HG02798 (cell line): Measurements from ENCODE around the gene ZNF316.
"Not testable (repeated sequence)": the region's sequence is repeated elsewhere in the genome, so short reads cannot be mapped to it uniquely, and the experiment has no call there.

Experiments
- ATAC-seq: cut with Tn5 transposase; IDR thresholded peaks from one replicate; pipeline ENCODE4 v1.9.1; 2021; ENCODE audit warnings: mild to moderate bottlenecking; ENCODE audit not compliant: unreplicated experiment, poor library complexity

The ZNF316 gene

DNA sequence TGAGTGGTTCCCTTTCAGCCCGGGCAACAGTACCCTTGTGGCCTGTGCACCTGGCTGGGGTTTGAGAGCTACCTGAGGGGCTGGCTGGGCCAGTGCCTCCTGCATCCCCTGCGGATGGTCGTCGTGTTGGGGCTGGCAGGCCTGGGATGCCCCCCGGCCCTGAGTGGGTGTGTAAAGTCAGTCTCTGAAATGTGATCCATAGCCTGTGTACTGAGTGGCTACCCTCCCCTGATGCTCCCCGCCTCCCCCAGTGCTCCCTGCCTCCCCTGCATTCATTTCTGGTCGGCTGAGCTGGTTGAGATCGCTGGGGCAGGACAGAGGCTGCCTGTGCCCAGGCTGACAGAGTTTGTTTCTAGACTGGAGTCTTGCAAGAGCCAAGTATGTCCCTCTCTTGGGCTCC is 9.3 kb downstream of the ZNF316 start:
- no peak for ATAC-seq

DNA sequence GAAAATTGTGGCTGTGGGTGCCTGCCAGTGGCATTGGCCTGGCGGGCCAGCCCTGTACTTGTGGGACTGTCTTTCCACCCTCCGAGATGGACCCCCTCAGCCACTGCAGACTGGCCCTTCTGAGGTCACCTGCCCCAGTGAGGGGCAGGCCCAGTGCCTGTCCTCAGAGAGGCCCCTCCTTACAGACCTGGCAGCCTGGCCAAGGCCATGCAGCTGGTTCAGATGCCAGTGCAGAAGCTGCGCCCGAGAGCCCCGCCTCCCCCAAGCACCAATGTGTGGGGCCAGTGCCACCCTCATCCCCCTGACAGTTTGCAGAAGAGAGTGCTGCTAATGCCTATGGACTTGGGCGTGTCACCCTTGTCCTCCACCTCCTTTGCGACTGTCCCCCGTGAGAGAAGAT is 10.0 kb downstream of the ZNF316 start:
- no peak for ATAC-seq

DNA sequence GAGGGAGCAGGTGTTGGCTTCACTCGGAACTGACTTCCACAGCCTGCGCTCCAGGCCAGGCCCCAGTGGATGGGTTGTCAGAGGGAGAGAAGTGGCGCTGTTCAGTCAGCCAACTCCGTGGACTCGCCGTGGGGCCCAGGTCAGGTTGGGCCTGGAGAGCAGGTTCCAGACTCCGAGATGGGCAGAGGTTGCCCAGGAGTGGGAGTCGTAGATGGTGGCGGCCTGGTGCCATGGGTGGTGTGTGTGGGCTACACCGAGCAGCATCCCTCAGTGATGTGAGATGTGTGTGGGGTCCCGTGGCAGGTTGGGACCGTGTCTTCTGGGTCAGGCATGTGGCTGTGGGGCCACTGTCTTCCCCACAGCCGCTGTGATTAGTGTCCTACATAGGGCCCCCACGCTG is 10.4 kb downstream of the ZNF316 start:
- no peak for ATAC-seq

DNA sequence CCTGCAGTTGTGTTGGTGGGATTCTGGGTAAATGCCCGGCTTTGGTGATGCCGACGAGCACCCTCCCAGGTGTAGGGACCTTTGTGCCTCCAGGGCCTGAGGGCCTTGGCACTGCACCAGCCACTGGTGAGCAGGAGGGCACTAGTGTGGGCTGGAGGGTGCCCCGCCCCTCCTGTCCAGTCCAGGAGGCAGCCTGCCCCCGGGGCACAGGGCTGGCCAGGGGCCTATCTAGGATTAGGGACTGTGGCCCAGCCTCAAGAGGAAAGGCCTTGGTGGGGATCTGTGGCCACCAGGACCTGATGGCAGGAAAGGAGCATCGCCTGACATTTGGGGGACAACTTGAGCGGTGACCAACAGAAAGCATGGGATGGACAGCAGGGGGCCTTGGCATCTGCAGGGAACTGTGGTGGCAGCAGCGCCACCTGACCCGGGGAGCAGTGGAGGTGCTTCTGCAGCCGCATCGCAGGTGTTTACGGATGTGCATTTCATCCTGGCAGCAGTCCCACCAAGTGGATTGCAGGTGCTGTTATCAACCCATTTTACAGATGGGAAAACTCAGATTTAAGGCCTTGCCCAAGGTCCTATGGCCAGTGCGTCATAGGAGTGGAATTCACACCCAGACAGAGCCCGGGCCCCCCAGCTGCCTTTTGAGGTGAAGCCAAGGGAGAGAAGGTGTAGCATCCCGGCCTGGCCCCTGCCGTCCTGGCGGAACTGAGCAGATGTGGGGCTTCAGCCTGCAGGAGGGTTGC is 11.1 kb downstream of the ZNF316 start:
- ATAC-seq: no peak

DNA sequence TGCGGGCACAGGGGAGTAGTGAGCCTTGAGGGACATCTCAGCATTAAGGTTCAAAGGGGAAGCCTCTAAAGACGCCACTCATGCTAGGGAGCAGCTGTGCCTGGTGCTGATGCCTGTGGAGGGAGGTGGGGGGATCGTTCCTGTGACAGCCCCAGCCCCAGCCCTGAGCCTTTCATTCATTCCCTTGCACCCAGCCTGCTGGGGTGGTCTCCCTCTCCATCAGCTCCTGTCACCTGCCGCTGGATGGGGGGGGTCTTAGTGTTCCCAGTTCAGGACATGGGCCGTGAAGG is 11.6 kb downstream of the ZNF316 start:
- ATAC-seq: no peak

DNA sequence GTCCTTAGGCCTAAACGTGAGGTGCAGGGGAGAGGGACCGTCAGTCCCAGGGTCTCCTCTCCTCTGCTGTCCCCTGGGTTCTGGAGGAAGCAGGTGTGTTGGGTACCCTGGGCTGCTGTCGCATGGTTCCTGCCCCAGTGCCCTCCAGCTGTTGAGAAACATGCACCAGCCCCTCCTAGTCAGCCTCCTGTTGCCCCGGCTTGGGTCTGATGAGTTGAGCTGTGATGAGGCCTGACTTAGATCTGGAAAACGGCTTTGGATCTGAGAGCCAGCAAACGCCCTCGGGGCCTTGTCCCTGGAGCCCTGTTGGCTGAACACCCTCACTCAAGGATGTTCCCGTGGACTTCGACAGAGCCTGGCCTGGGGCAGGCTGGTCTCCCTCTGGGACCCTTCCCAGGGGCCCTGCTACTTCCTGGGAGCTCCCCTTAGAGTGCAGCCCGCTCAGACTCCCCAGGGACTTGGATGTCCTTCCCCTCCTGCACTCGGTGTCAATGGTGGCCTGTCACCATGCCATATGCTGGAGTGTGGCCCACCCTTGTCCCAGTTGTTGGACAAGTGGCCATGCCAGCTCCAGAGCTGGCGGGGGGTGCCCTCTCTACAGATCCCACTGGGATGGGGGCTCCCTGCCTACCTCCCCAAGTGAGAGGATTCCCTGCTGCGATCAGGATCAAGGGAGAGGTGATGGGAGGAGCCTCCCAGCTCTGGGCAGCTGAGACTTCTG is 12.3 kb downstream of the ZNF316 start:
- ATAC-seq: no peak

DNA sequence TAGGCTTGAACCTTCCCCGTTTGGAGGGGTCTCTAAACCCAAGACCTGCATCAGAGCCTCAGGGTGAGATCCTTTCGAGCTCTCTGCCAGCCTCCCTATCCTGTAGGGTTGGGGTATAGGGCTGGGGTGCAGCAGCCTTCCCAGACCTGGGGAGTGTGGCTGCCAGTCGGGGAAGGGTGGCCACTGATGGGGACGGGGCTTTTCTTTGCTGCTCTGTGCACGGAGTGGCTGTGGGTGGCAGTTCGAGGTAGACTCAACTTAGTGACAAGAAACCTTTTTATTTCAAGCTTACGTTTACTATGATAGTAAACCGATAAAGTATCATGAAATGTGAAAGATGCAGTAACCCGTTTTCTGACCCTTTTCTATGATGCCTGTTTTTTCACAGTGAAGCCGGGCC is 13.0 kb downstream of the ZNF316 start:
- no peak for ATAC-seq

DNA sequence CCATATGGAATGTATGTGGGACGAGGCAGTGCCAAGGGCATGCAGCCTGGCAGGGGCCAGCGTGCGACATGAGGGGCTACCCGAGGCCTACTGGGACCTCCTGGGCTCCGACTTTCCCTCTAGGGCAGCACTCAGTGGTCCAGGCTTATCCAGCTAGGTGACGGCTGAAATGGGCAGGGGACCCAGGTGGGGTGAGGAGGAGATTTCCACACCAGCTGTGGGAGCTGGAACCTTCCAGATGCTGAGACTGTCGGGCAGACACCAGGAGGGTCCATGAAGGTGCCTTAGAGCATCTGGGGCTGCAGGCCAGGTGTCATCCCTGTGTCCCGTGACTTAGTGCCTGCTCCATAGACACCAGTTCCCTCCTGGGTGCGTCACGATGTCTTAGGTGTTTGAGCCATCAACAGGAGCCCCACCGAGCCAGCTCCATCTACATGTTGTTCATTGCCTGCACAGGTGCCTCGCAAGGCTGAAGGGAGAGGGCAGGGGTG is 13.4 kb downstream of the ZNF316 start:
- no peak for ATAC-seq

DNA sequence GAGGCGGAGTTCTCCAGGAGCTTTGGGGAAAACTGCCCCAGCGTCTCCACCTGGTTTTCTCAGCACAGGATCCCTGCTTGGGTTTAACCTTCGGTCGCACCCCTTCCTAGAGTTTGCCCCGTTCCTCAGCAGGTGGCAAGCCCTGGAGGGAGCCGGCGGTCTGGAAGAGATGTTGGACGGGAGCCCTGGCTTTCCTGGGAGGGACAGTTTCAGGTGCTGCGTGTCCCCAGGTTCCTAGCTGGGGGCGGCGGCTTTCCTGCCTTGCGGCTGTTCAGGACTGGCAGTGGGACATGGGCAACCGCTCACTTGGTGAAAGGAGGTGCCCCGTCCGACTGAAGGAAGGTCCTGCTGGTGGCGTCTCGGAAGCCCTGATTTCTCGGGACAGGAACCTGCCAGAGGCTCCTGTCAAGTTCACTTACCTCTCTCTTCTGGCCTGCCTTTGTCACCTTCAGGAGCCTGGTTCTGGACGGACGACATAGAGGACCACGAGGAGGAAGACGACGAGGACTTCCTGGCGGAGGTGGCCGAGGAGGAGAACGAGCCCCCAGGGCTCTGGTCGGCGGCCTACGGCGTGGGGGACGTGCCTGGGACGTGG is 14.8 kb downstream of the ZNF316 start:
- ATAC-seq: no peak

DNA sequence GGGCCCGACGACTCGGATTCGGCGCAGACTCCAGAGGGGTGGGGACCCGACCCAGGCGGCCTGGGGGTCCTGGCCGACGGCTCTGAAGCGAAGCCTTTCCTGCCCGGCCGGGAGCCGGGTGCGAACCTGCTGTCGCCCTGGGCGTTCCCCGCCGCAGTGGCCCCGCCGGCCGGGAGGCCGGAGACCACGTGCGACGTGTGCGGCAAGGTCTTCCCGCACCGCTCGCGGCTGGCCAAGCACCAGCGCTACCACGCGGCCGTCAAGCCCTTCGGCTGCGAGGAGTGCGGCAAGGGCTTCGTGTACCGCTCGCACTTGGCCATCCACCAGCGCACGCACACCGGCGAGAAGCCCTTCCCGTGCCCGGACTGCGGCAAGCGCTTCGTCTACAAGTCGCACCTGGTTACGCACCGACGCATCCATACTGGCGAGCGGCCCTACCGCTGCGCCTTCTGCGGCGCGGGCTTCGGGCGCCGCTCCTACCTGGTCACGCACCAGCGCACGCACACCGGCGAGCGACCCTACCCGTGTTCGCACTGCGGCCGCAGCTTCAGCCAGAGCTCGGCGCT is 15.4 kb downstream of the ZNF316 start:
- ATAC-seq: no peak

DNA sequence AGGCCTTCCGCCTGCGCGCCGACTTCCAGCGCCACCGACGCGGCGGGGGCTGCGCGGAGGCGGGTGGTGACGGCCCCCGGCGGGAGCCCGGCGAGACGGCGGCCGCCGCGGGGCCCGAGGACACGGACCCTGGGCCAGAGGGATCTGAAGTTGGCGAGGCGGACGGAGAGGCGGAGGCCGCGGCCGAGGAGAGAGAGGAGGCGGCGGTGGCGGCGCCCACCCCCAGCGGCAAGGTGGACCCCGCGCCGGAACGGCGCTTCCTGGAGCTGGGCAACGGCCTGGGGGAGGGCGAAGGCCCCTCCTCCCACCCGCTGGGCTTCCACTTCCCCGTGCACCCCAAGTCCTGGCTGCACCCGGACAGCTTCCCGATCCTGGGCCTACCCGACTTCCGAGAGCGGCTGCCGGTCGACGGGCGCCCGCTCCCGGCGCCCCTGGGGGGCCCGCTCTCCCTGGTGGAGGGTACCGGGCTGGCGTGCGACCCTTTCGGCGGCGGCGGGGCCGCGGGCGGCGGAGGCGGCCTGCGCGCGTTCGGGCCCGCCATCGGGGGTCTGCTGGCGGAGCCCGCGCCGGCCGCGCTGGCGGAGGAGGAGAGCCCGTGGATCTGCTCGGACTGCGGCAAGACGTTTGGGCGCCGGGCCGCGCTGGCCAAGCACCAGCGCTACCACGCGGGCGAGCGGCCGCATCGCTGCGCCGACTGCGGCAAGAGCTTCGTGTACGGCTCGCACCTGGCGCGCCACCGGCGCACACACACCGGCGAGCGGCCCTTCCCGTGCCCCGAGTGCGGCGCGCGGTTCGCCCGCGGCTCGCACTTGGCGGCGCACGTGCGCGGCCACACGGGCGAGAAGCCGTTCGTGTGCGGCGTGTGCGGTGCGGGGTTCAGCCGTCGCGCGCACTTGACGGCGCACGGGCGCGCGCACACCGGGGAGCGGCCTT is 16.2 kb downstream of the ZNF316 start:
- no peak for ATAC-seq

DNA sequence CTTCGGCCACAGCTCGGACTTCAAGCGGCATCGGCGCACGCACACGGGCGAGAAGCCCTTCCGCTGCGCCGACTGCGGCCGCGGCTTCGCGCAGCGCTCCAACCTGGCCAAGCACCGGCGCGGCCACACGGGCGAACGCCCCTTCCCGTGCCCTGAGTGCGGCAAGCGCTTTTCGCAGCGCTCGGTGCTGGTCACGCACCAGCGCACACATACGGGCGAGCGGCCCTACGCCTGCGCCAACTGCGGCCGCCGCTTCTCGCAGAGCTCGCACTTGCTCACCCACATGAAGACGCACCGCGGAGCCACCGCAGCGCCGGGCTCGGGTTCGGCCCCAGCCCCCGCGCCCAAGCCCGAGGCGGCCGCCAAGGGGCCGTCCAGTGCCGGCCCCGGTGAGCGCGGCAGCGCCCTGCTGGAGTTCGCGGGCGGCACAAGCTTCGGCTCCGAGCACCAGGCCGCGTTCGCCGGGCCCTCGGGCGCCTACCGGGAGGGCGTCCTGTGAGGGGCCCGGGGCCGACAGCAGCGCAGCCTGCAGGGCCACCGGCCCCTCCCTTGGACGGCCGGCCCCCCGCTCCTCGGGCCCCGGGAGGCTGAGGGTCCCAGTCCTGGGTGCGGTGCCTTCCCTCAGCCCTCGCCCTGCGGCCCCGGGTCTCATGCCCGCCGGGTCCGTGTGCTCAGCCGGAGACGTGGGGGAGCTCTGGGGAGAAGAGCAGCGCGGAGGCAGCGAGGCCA is 17.2 kb downstream of the ZNF316 start:
- no peak for ATAC-seq

DNA sequence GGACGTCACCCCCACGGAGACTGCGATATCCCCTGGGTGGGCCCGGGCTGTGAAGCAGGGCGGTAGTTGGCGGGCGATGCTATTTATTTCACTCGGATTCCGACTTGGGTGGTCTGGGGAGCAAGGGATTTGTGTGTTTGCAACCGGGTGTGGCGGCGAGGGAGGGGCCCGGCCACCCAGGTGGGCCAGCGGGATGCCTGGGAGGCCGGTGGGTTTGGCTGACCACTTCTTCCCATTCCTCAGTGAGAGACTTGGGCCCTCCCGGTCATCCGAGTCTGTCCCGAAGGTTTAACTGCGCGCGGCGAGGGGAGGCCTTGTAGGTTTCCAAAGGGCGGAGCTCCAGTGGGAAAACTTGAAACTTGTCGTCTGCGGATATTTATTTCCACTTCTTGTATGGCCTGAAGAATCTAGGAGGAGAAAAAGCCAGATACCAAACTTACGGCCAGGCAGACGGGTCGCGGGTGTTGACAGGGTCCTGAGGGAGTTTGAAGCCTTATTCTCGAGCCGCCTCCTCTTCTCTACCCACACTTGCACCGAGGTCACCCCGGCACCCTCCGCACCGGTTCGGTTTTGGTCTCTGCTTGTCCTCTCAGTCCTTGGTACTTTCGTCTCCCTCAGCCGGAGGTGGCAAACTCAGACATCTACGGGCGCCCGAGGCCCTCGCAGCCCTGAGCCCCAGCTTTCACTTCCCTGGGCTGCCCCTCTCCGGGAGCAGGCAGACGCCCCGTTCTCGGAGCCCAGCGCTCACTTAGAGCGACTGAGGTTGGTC is 17.9 kb downstream of the ZNF316 start:
- no peak for ATAC-seq

DNA sequence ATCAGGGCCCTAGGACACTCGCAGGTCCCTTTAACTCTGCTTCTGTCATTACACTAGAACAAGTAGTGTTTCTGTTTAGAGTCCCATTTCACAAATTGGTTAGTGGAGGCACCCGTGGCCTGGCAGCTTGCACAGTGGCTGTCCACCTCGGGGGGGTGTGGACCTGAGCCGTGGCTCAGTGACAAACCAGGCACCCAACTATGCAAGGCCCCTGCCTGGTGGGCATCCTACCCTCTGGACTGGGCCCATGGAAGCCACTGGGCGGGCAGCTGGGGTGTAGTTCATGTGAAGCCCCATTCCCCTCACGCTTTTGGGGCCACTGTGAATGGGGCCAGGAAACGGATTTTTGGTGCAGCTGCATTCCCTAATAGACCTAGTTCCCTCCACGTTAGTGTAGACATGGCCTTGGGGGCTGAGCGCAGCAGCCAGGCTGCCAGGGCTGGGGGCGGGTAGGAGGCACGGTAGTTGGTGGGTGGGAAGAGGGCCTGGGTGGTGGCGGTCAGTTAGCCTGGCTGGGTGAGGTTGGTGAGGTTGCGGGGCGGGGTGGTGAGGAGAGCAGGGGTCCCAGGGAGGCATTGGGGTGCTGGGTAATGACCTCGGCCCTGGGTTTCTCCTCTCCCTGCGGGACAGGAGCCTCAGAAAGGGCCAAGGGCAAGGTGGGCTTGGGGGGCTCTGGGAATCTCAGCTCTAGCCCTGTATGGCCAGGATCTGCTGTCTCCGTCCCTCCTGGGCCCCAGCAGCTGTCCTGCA is 18.7 kb downstream of the ZNF316 start:
- no peak for ATAC-seq

DNA sequence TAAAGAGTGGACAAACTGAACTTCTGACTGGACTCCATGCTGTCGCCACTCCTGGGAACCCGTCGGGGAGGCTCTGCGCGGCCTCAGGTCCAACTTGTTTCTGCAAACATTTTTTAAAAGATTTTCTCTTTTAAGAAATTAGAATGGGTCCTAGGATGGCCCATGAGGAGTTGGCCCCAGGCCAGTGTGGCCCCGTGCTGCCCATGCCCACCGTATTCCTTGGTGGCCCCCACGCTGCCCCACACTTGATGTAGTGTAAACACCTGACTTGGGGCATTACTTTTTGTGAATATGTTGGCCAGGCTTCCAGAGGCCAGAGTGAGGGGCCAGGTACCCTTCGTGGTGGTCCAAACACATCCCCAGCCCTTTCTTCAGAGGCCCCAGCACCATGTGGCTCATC is 19.3 kb downstream of the ZNF316 start:
- no peak for ATAC-seq

DNA sequence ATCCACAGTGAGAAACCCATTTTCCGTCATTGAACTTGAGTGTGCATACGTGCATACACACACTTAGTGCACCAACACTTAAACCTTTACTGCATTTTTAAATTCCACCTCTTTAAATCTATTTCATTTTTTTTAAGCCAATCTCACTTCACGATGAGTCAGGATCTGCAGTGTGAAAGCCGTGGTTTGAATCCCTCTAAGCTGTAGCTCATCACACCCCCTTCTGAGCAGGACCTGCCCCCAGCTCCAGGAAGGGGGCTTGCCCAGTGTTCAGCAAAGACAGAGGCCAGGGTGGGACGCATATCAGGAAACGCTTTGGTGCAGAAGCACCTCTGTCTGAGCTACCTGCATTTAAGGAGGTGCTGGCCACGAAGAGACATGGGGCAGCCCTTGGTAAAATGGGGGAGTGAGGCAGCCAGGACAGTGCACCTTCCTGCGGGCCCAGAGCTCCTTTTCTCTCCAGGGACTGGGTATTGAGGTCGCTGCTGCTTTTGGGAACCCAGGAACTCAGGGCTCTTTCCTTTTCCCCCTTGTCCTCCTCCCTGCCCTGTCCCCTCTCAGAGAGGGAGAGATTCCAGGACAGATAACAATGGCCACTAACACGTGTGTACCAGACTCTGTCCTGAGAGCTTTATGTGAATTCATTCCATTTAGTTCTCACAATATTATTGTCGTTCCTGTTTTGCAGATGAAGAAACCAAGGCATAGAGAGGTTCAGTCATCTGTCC is 21.7 kb downstream of the ZNF316 start:
- ATAC-seq: no peak

DNA sequence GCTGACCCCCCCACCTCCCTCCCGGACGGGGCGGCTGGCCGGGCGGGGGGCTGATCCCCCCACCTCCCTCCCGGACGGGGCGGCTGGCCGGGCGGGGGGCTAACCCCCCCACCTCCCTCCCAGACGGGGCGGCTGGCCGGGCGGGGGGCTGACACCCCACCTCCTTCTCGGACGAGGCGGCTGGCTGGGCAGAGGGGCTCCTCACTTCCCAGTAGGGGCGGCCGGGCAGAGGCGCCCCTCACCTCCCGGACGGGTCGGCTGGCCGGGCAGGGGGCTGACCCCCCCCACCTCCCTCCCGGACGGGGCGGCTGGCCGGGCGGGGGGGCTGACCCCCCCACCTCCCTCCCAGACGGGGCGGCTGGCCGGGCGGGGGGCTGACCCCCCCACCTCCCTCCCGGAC is 33.7 kb downstream of the ZNF316 start:
- ATAC-seq: not testable (repeated sequence)
